HG03354 (cell line): ENCODE data around the gene MSL2.
"Not testable (repeated sequence)": the region's sequence is repeated elsewhere in the genome, so short reads cannot be mapped to it uniquely, and the experiment has no call there.

Experiments used
- ATAC-seq: cut with Tn5 transposase; IDR thresholded peaks from one replicate; pipeline ENCODE4 v1.9.1; 2021; ENCODE audit warnings: mild to moderate bottlenecking; ENCODE audit not compliant: unreplicated experiment, poor library complexity, severe bottlenecking

The MSL2 gene

GRCh38 chr3:136152176-136152843, 43.8 kb downstream of the MSL2 start:
- ATAC-seq = no peak

GRCh38 chr3:136151219-136151618, 44.9 kb downstream of the MSL2 start:
- ATAC-seq = no peak

- no peak for ATAC-seq
Measured at GRCh38 chr3:136149667-136150066, 46.5 kb downstream of the MSL2 start.

GRCh38 chr3:136146981-136147729, 49.0 kb downstream of the MSL2 start:
- no peak for ATAC-seq

GRCh38 chr3:136144397-136144796, 51.7 kb downstream of the MSL2 start:
- ATAC-seq = not testable (repeated sequence)

- ATAC-seq = no peak
Measured at GRCh38 chr3:136142592-136142991, 53.5 kb downstream of the MSL2 start.

GRCh38 chr3:136141891-136142290, 54.2 kb downstream of the MSL2 start:
- ATAC-seq = no peak

GRCh38 chr3:136141291-136141785, 54.8 kb downstream of the MSL2 start:
- ATAC-seq = no peak

- ATAC-seq = no peak
Measured at GRCh38 chr3:136136454-136136853, 59.7 kb downstream of the MSL2 start.

GRCh38 chr3:136135039-136135802, 60.9 kb downstream of the MSL2 start:
- ATAC-seq = no peak

GRCh38 chr3:136134091-136134490, 62.0 kb downstream of the MSL2 start:
- ATAC-seq = no peak

GRCh38 chr3:136131647-136132046, 64.5 kb downstream of the MSL2 start:
- not testable (repeated sequence) for ATAC-seq

- no peak for ATAC-seq
Measured at GRCh38 chr3:136122006-136122405, 74.1 kb downstream of the MSL2 start.

GRCh38 chr3:136120373-136121348, 75.5 kb downstream of the MSL2 start:
- peak; percentile 74 for ATAC-seq

- ATAC-seq = not testable (repeated sequence)
Measured at GRCh38 chr3:136119783-136120182, 76.4 kb downstream of the MSL2 start.

GRCh38 chr3:136119332-136119731, 76.8 kb downstream of the MSL2 start:
- not testable (repeated sequence) for ATAC-seq

GRCh38 chr3:136114421-136114820, 81.7 kb downstream of the MSL2 start:
- ATAC-seq = no peak

- ATAC-seq = no peak
Measured at GRCh38 chr3:136110481-136110880, 85.7 kb downstream of the MSL2 start.

GRCh38 chr3:136109499-136109898, 86.6 kb downstream of the MSL2 start:
- ATAC-seq = peak; percentile 99
